ENCODE data around the gene ITK.

Gene ITK

DNA sequence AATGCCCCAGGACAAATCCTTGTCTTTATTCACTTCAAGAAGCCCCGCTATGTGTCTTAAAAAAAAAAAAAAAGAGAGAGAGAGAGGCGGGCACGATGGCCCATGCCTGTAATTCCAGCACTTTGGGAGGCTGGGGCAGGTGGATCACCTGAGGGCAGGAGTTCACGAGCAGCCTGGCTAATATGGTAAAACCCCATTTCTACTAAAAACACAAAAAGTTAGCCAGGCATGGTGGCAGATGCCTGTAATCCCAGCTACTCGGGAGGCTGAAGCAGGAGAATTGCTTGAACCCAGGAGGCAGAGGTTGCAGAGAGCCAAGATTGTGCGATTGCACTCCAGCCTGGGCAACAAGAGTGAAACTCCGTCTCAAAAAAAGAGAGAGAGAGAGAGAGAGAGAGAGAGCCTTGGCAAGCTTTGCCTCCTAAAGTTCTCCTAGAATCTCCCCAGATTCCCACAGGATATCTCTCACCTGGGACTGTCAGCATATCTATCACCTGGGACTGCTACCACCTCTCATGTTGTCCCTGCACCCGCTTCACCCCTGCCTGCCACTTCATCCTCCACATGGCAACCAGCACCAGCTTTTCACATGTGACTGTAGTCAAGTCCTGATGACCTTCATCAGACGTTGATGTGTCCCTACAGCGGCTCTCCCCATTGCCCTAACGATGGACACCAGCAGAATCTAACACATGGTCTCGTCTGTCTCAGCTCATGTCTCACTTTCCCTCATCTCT lies 5.8 kb downstream of the ITK start:
- H3K4me3 ChIP-seq (ENCODE audit: low read depth, low read length): no peak overlapping the region
- TF ChIP-seq, protein P1, sequence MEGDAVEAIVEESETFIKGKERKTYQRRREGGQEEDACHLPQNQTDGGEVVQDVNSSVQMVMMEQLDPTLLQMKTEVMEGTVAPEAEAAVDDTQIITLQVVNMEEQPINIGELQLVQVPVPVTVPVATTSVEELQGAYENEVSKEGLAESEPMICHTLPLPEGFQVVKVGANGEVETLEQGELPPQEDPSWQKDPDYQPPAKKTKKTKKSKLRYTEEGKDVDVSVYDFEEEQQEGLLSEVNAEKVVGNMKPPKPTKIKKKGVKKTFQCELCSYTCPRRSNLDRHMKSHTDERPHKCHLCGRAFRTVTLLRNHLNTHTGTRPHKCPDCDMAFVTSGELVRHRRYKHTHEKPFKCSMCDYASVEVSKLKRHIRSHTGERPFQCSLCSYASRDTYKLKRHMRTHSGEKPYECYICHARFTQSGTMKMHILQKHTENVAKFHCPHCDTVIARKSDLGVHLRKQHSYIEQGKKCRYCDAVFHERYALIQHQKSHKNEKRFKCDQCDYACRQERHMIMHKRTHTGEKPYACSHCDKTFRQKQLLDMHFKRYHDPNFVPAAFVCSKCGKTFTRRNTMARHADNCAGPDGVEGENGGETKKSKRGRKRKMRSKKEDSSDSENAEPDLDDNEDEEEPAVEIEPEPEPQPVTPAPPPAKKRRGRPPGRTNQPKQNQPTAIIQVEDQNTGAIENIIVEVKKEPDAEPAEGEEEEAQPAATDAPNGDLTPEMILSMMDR (IDR thresholded peaks at IDR 0.05; ENCODE audit: low read depth, low read length): no peak

DNA sequence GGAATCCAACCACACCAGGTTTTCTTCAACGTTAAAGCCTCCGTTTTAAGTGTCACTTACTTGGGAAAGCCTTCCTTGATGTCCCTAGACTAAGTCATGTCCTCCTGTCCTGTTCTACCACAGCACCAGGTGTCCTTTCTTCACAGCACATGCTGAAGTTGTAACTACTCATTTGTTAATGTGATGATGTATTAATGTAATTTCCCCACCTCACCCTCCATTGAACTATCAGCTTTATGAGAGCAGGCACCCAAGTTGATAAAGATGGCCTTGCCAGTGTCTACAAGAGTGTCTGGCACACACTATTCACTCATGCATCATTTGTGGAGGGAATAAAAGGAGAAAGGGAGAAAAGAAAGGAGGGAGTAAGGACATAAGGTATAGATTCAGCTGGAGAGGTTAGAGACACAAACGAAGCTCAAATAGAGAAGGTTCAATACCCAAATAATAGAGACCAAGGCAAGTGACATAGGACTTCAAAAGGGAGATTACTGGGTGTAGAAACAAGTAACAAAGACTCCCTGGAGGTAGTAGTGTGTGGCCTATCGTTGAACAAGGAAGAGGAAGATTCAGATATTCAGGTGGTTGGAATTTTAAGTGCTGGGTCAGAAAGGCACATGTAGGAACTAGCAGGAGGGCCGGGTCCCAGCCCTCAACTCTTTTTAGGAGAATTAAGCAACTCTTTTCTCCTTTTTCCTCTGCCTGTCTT lies 6.6 kb downstream of the ITK start:
- no peak overlapping the region for H3K4me3 ChIP-seq (ENCODE audit: low read depth, low read length)
- TF ChIP-seq, protein P1 (IDR thresholded peaks at IDR 0.05; ENCODE audit: low read depth, low read length): no peak

DNA sequence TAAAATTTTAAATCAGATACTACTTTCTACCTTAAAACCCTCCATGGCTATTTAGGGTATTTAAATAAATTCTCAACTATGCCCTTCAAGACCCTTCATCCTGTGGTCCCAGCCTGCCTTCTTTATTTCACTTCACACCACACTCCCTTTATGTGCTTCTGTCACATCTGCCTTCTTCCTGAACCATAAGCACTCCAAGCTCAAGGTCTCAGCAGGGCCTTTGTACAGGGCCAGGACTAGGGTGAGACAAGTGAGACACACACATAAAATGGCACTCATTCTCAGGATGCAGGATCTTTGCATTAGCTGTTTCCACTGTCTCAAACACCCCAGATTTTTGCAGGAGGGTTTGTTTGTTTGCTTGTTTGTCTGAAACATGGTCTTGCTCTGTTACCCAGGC lies 7.6 kb downstream of the ITK start:
- TF ChIP-seq, protein P1 (IDR thresholded peaks at IDR 0.05; ENCODE audit: low read depth, low read length): no peak
- H3K4me3 ChIP-seq (ENCODE audit: low read depth, low read length): no peak overlapping the region

DNA sequence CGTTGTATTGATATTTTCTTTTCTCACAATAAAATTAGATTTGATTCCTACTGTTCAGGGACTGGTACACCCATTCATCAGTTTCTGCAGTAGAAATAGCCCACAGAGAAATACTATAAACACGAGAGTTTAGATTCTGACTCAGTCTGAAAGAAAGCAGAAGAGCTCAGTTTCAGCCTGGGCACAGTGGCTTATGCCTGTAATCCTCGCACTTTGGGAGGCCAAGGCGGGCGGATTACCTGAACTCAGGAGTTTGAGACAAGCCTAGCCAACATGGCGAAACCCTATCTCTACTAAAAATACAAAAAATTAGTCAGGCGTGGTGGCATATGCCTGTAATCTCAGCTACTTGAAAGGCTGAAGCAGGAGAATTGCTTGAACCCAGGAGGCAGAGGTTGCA lies 8.6 kb downstream of the ITK start:
- no peak overlapping the region for H3K4me3 ChIP-seq (ENCODE audit: low read depth, low read length)
- TF ChIP-seq, protein P1 (IDR thresholded peaks at IDR 0.05; ENCODE audit: low read depth, low read length): no peak

DNA sequence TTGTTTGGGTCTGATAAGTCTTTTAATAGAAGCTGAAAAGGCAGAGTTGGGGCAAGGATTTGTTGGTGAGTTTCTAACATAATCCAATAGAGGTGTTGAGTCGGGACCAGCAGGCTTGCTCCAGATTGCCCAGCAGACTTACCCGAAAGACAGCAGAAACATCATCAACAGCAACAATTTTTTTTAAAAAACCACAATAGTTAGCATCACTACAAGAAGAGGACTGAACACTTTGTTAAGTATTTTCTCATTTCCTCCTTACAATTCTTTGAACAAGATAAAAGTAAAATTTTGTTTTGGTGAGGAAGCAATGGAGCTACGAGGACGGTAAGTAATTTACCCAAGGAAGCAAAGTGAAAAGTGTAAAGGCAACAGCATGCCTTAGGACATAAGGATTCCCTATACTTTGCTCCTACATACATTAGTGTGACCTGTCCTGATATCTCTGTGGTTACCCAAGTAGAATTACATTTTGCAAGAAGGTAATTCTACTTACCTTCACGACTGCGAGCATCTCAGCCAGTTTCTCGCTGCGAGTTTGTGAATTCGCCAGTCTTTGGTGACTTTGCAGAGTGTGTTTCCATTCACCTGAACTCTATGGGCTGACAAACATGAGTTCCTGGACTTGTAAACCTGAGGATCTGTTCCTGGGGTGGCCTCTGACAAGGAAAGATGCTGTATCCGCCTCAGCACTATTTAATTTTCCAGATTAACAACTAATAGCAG lies 13.2 kb downstream of the ITK start:
- H3K4me3 ChIP-seq (ENCODE audit: low read depth, low read length): no peak overlapping the region

DNA sequence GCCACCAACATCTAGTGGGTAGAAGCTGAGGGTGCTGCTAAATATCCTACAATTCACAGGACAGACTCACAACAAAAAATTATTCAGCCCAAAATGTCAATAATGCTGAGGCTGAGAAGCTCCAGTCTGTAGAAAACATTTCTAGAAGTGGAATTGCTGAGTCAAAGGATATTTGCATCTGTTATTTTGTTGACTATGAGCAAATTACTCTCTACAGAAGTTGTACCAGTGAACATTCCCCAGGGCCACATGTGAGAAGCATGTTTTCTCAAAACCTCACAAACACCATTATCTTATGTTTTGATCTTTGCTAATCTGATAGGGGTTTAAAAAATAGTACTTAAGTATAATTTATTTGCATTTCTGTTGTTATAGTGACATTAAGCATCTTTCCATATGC lies 15.4 kb downstream of the ITK start:
- TF ChIP-seq, protein P1 (IDR thresholded peaks at IDR 0.05; ENCODE audit: low read depth, low read length): no peak
- H3K4me3 ChIP-seq (ENCODE audit: low read depth, low read length): no peak overlapping the region

More for the DNA sequence above, 13.2 kb downstream of the ITK start:
- TF ChIP-seq, protein P1 (IDR thresholded peaks at IDR 0.05; ENCODE audit: low read depth, low read length): no peak

DNA sequence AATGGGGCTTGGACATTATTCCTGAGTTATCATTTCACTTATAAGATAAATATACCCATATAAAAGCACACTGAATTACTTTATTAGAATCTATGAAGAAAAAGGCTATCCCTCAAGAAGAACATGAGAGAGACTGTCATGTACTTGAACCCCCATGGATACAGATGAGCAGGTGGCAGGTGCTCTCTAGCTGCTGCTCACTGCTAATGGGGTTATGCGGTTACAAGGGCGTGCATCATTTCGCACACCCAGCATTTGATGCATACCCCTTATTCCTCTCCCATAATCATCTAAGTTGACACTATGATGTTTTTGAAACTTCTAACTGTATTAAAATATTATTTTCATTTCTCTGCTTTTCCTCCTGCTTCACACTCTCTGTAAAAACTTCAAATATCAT lies 16.4 kb downstream of the ITK start:
- no peak overlapping the region for H3K4me3 ChIP-seq (ENCODE audit: low read depth, low read length)
- TF ChIP-seq, protein P1 (IDR thresholded peaks at IDR 0.05; ENCODE audit: low read depth, low read length): no peak
